DMS 273 treated with DMSO at 0.1 percent for 48 hours (cell line): ENCODE data around the gene FAM131B.
"Not testable (repeated sequence)": the region's sequence is repeated elsewhere in the genome, so short reads cannot be mapped to it uniquely, and the experiment has no call there.

Experiments used
- DNase-seq: peaks from one replicate; lab custom pipeline; 2025; lab: John Stamatoyannopoulos, UW

FAM131B gene

DNA sequence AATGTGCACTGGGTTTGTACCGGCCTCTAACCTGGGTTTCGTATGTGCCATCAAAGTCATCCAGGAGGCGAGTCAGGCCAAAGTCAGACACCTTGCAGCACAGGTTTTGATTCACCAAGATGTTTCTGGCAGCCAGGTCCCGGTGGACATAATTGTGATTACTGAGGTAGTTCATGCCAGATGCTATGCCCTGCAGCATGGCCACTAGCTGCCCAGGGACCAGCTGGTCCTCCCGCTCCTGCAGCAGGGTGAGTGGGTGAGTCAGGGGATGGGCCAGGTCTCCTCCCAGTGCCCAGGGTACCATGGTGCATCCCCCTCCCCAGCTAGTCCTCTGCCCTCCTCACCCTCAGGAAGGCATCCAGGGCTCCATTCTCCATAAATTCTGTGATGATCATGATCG is 32.3 kb upstream of the FAM131B start:
- DNase-seq: no peak

DNA sequence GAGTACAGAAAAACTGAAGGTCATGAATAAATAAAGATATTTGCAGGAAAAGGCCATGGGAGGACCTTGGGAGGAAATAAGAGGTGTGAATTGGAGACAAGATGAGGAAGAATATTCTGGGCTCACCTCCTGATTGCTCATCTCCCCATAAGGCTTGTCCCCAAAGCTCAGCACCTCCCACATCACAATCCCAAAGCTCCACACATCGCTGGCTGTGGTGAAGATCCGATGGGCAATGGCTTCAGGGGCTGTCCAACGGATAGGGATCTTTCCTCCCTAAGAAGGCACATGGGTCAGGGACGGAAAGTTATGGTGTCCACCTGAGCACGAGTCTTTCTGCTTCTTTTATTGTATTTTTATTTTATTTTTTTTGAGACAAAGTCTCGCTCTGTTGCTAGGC is 31.6 kb upstream of the FAM131B start:
- no peak for DNase-seq

DNA sequence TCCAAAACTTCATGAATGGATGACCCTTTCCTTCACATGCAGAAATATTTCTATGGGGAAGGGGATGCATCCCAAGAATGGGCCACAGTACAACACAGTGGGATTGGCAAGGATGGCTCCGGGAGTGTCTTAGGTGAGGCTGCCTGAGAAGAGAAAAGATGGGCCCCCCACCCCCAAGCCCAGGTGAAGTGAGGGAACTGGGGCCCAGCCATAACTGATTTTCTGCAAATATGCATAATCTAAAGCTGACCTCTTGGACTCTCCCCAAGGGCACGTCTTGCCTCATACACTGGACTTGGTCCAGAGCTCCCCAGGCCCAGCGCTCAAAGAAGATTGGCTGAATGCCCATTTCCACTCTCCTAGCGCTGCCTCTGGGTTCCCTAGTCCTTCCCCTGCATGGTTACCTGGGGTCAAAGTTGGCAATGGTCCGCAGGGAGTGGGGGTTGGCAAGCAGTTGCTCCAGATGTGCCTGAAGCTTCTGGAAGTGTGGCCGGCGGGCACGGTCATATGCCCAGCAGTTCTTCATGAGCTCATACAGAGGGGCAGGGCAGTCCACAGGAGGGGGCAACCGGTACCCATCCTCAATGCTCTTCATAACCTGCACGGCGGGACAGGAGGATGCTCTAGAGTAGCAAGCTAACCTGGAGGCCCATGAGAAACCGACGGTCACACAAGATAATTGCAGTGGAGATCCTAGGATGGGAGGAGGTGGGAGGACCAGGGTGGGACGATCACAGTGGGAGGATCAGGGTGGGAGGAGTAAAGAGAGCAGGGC is 30.9 kb upstream of the FAM131B start:
- DNase-seq: no peak

DNA sequence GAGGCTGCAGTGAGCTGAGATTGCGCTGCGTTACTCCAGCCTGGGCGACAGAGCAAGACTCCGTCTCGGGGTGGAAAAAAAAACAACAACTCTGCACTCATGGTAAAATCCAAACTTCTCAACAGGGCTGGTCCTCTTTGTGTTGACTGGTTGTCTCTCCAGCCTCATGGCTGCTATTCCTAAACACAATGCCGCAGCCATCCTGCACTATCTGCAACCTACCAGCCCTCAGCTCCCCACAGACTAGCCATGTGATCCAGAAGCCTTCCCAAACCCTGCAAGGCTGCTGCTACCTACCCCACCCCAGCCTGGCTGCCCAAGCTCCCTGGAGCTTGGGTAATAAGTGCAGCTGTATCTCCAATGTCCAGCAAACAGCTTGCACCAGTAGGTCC is 30.4 kb upstream of the FAM131B start:
- no peak for DNase-seq

DNA sequence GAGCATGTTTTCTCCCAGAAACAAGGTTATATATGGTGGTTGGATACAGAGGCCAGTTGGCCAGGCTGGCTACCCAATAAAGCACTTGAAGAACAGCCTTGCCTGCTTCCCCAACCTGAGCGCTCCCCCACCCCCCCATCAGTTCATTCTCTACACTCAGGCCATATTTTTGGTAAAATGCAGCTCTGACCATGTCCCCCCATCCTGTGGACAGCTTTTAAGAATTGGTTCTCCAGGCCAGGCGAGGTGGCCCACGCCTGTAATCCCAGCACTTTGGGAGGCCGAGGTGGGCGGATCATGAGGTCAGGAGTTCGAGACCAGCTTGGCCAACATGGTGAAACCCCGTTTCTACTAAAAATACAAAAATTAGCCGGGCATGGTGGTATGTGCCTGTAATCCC is 29.9 kb upstream of the FAM131B start:
- DNase-seq: not testable (repeated sequence)

DNA sequence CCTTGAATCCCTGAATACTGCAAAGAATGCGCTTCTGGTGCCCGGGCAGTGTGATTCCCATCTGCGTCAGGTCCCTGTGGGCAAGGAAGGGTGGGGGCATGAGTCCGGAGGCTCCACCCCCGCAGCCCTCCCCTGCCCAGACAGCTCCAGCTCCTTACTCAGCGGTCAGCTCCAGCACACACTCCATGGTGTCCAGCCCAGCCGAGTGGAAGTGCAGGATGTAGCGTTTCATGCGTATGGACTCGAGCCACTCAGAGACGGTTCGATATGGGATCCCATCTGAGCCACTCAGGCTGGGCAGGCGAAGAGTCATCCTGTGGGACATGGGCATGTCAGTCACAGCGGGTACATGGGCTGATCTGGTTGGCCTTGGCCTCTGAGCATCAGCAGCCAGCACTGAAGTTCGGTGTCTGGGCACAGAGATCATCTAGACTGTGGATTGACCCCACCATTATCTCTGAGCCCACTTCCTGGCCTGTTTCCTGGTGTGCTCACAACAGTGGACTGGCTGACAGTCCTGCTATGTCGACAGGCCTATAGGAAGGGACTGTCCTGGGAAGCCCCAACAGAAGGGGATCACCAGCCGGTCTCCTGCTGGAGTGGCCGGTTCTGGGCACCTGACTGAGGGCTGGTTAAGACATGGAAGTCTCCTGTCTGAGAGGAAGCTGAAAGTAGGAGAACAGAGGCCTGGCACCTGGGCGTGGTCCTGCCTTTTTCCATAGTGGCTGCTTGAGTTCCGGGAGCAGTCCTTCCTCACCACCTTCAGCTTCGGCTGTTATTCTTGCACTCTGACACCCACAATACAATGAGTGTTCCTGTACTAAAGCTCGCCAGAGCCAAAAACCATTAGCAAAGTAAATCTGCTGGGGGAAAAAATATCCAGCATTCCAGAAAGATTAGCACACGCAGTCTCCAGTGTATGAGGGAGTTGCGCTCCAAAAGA is 29.2 kb upstream of the FAM131B start:
- DNase-seq: no peak

DNA sequence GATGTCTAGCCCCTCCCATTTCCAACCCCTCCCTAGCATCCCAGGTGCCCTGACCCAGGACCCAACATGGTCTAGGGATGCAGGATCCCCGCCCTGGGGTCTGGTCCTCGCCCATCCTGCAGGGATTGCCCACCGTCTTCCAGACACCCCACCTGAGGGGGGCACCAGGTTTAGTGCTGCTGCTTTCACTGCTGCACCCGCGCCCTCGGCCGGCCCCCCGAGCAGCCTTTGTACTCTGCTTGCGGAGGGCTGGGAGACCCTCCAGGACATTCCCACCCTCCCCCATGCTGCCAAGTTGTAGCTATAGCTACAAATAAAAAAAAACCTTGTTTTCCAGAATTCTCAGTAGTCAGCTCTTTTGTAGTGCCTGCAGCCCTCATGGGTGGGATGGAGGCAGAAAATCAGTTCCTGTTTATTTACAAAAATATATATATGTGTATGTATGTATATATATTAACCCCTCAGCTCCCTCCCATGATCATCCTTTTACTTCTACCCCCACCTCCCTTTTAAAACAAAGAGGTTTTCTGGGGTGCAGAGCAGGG is 28.3 kb upstream of the FAM131B start:
- no peak for DNase-seq

DNA sequence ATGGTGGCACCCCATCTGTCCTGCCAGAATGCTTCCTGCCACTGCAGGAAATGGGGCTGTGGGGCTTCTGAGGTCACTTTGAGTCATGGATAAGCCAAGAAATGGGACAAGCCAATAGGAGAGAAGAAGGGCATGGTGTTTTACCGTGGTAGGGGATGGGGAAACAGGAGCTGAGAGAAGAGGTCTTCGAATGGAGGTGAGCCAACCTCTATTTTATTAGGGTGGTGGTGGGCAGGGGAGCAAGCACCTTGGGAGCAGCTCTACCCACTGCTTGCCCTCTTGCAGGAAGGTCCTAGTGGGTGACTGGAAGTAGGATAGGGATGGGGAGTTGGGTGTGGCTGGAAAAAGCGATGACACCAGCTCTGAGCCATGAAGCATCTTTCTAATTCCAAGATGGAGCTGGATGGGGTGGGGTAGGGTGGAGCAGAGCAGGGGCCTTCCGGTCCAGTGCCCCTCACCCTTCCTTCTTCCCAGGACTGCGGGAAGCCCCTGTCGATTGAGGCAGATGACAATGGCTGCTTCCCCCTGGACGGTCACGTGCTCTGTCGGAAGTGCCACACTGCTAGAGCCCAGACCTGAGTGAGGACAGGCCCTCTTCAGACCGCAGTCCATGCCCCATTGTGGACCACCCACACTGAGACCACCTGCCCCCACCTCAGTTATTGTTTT is 27.7 kb upstream of the FAM131B start:
- DNase-seq: no peak

DNA sequence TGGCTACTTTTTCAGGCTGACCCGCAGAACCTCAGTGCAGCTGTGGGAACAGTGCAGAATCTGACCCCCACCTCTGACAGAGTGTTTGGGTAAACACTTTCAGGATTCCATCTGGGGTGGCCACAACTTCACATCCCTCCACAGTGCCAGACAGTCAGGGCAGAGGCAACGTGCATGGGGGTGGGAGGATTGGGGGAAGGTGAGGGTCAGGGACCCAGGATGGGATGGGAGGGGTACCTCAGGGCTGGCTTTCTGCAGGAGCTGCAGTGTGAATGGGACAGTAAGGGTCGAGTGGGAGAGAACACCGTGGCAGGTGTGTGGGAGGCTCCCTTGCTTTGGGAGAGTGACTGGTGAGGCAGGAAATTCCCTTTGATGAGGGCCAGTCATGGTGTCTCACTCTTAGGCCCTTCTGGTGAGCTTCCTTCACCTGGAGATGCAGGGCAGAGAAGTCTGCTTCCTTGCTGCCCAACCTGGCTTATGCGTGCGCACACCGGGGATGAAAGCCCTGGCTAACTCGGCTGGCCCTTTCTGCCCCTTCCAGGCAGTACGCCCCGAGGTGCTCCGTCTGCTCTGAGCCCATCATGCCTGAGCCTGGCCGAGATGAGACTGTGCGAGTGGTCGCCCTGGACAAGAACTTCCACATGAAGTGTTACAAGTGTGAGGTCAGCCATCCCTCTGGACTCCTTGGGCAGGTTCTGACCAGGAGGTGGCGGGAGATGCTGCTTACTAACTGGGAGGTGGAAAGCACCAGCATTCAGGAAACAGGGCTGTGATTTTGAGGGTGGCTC is 27.0 kb upstream of the FAM131B start:
- no peak for DNase-seq

DNA sequence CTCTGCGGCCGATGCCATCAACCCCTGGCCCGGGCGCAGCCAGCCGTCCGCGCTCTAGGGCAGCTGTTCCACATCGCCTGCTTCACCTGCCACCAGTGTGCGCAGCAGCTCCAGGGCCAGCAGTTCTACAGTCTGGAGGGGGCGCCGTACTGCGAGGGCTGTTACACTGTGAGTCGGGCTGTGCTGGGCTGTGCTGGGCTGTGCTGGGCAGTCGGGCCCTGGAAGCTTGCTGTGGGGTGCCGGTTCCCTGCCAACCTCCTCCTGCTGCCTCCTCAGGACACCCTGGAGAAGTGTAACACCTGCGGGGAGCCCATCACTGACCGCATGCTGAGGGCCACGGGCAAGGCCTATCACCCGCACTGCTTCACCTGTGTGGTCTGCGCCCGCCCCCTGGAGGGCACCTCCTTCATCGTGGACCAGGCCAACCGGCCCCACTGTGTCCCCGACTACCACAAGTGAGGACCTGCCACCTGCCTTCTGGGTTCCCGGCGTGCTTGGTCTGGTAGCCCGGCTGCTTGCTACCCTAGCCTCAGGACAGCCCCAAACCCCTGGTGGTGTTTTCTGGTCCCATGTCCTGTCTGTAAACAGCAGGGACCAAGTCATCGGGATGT is 26.1 kb upstream of the FAM131B start:
- DNase-seq: no peak

DNA sequence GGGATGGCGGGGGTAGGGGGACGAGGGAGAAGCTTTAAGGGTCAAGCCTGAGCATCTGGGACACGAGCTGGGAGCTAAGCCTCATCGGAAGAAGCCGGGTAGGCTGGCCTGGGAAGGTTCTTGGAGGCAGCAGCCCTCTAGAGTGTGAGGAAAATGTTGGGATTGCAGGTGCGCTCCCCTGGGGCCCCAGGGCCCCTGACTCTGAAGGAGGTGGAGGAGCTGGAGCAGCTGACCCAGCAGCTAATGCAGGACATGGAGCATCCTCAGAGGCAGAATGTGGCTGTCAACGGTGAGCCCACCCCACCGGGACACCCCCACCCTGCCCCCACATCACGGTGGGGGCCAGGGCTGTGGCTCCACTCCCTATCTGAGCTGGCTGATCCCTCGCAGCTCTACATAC is 25.5 kb upstream of the FAM131B start:
- no peak for DNase-seq

DNA sequence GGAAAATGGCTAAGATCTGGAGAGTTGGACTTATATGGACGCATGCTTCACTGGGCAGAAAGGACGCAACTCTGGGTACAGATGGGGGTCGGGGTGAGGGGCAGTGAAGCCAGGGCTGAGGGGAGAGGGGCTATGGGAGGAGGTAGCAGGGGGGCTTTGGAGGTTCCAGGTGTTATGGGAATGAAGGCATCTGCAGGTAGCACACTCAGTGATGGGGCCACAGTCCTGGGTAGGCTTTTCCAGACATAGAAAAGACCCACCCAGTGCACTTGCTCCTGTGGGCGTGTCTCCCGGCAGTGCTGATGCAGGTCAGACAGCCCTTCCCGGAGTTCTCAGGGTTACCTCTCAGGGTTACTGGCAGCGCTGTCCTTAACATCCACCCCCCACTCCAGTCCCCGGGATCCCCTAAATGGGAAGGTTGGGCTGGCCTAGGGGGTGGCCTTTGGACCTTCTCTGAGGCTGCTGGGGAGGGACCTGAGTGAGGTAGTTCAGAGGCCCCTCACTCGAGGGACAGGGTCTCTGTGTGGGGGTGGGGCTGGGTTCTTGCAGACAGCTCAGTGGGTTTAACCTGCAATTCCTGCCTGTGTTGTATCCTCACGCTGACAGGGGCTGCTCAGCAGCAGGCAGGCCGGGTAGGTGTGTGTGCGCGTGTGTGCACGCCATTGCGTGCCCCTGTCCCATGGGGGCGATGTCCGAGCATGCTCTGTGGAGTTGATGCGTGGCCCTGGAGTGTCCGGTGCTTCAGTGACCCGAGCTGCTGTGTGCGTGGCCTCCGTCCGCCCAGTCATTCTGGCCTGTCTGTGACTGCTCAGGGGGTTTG is 24.9 kb upstream of the FAM131B start:
- DNase-seq: no peak

DNA sequence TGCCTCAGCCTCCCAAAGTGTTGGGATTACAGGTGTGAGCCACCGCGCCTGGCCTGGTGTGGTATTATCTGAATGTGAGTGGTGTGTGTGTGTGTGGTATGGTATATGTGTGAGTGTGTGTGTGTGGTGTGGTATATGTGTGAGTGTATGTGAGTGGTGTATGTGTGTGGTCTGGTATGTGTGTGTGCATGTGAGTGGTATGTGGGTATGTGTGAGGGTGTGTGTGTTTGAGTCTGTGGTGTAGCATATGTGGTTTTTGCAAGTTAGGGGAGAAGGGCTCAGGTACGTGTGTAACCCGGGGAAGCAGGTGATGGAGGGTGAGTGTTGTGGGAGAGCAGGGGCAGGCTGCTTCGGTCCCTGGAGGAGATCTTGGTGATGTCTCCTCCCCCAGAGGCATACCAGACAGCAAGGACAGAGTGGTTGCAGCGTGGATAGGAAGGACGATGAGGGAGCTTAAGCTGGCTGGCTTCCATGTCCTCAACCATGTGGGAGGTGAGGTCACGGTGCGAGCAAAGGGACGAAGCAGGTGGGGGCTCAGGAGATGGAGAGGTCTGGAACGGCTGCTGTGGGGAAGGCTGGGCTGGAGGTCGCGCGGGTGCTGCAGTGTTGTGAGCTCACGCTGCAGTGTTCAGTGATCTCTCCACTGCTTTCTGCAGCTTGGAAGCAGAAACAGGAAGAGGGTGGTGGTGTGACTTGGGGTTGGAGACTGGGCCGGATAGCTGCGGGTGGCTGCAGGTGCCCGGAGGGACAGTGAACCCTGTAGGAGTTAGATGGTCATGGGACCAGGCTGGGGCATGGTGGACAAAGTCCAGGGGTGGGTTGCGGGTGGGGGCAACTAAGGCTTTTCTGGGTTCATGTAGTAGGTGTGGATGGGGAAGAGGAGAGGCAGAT is 23.6 kb upstream of the FAM131B start:
- DNase-seq: no peak

DNA sequence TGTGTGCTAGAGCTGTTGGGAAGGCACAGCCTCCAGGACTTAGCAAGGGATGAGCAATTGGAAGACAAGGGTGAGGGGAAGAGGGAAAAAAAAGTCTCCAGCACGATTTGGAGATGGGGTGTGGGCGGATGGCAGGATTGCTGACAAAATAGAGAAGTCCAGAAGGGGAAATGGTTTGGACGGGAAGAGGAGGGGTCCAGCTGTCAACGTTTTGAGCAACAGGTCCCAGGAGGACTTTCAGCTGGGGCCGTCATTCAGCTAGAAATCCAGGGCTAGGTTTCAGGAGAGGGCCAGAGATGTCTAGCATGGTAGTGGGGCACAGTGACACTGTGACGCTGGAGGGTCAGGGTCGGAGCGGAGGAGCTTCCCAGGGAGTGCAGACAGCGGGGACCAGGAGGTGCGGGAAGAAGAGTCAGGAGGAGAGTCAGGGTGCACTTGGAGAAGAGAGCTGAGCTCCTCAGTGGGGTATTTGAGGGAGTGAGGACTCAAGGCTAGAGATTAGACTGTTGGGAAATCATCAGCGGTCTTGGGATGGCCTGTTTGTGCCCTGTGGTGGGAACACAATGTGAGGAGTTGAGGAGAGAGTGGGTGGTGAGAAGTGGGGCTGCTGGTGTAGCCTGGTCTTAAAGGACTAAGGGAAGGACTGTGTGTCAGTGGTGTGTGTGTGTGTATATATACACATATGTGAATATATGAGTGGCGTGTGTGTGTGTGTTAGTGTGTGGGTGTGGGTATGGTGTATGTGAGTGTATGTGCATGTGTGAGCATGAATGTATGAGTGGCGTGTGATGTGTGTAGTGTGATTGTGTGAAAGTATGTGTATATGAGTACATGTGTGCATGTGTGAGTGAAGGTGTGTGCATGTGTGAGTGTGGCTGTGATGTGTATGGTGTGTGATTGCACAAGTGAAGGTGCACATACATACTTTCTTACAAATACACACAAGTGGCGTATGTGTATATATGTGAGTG is 22.4 kb upstream of the FAM131B start:
- DNase-seq: no peak

DNA sequence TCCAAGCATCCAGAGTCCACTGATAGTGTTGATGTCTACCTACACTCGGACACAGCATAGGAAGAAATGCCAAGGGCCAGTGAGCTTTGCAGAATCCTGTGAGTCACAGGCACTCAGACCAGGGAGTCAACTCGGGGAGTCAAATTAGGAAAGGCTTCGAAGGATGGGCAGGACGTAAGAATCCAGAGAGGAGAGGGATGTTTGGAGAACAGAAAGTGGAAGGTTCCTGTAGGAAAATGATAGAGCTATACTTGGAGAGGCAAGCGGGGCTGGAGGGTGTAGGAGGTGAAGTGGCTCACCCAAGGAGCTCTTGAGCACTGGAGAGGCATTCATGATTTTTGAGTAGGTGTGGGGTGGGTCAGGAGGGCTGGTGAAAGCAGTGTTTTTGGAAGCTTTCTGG is 21.6 kb upstream of the FAM131B start:
- DNase-seq: no peak

DNA sequence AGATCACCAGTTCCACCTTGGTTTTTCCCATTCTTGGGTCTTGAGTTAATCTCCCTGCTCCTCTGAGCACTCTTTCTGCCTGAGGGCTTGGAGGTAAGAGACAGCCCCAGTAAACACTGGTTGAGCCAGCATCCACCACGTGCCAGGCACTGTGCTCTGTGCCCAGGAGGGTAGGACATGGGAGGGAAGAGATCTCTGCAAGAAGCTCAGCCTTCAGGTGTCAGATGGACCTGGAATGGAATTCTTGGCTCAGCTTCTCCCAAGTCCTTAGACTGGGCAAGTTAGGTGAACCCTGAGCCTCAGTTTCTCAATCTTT is 21.1 kb upstream of the FAM131B start:
- DNase-seq: no peak

DNA sequence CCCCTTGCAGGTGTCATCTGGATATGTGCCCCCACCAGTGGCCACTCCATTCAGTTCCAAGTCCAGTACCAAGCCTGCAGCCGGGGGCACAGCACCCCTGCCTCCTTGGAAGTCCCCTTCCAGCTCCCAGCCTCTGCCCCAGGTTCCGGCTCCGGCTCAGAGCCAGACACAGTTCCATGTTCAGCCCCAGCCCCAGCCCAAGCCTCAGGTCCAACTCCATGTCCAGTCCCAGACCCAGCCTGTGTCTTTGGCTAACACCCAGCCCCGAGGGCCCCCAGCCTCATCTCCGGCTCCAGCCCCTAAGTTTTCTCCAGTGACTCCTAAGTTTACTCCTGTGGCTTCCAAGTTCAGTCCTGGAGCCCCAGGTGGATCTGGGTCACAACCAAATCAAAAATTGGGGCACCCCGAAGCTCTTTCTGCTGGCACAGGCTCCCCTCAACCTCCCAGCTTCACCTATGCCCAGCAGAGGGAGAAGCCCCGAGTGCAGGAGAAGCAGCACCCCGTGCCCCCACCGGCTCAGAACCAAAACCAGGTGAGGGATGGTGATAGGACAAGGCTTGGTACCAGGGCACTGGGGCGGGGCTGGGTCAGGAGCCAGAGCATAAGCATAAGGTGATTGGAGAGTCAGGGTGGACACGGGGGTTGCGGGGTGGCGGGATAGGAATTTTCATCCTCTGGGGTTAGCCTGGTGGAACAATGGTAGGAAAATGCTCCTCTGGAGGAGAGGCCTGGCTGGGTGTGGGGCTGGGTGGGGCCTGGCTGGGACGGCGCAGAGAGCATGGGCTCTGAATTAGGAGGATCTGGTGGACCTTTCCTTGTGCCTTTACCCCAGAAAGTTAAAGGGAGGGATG is 20.5 kb upstream of the FAM131B start:
- no peak for DNase-seq
